ENCODE data around the gene URI1. TPM values are rescaled to one million over a fixed set of nuclear protein-coding genes. Genes with fewer than 3 reads are reported as not detected.
"Not testable (repeated sequence)": the region's sequence is repeated elsewhere in the genome, so short reads cannot be mapped to it uniquely, and the experiment has no call there.

URI1 gene
- total RNA-seq, 1 donor from 2014 or later, result 43.7 TPM

GRCh38 chr19:29908963-29909944, 32.8 kb upstream of the URI1 start:
- Mint-ChIP-seq H3K4me1 (ENCODE audit: low read depth, unreplicated experiment) (no peaks in the 10 kb centered on the region), H3K36me3 (ENCODE audit: unreplicated experiment) (no peaks in the 10 kb centered on the region), H3K27ac (ENCODE audit: unreplicated experiment) (no peak overlapping the region), H3K27me3 (ENCODE audit: unreplicated experiment) (no peaks in the 10 kb centered on the region), H3K4me3 (ENCODE audit: unreplicated experiment) (no peak overlapping the region), H3K9me3 (ENCODE audit: unreplicated experiment) (no peaks in the 10 kb centered on the region)
- no peak for TF ChIP-seq CTCF (IDR thresholded peaks at IDR 0.05; ENCODE audit: partially characterized antibody, unreplicated experiment)
- no peak for DNase-seq

- no peaks in the 10 kb centered on the region for H3K9me3 Mint-ChIP-seq (ENCODE audit: unreplicated experiment)
- no peaks in the 10 kb centered on the region for H3K4me1 Mint-ChIP-seq (ENCODE audit: low read depth, unreplicated experiment)
- no peak for TF ChIP-seq CTCF (IDR thresholded peaks at IDR 0.05; ENCODE audit: partially characterized antibody, unreplicated experiment)
- H3K27ac Mint-ChIP-seq (ENCODE audit: unreplicated experiment), result no peak overlapping the region
- H3K36me3 Mint-ChIP-seq (ENCODE audit: unreplicated experiment), result no peaks in the 10 kb centered on the region
- no peak for DNase-seq
- no peak overlapping the region for H3K4me3 Mint-ChIP-seq (ENCODE audit: unreplicated experiment)
- H3K27me3 Mint-ChIP-seq (ENCODE audit: unreplicated experiment), result peaks cover 6% of the 10 kb centered on the region
Measured at GRCh38 chr19:29914933-29915332, 27.1 kb upstream of the URI1 start.

GRCh38 chr19:29915832-29916231, 26.2 kb upstream of the URI1 start:
- H3K36me3 Mint-ChIP-seq (ENCODE audit: unreplicated experiment); H3K27ac Mint-ChIP-seq (ENCODE audit: unreplicated experiment); H3K4me1 Mint-ChIP-seq (ENCODE audit: low read depth, unreplicated experiment); DNase-seq; H3K9me3 Mint-ChIP-seq (ENCODE audit: unreplicated experiment); H3K27me3 Mint-ChIP-seq (ENCODE audit: unreplicated experiment); H3K4me3 Mint-ChIP-seq (ENCODE audit: unreplicated experiment): not testable (repeated sequence)

- H3K36me3 Mint-ChIP-seq (ENCODE audit: unreplicated experiment), result no peaks in the 10 kb centered on the region
Measured at GRCh38 chr19:29917911-29918310, 24.1 kb upstream of the URI1 start.

GRCh38 chr19:29918891-29919290, 23.1 kb upstream of the URI1 start:
- Mint-ChIP-seq H3K27ac (ENCODE audit: unreplicated experiment) (no peak overlapping the region), H3K4me3 (ENCODE audit: unreplicated experiment) (no peak overlapping the region), H3K9me3 (ENCODE audit: unreplicated experiment) (no peaks in the 10 kb centered on the region), H3K27me3 (ENCODE audit: unreplicated experiment) (peaks cover 6% of the 10 kb centered on the region), H3K36me3 (ENCODE audit: unreplicated experiment) (no peaks in the 10 kb centered on the region), H3K4me1 (ENCODE audit: low read depth, unreplicated experiment) (no peaks in the 10 kb centered on the region)
- no peak for DNase-seq
- no peak for TF ChIP-seq CTCF (IDR thresholded peaks at IDR 0.05; ENCODE audit: partially characterized antibody, unreplicated experiment)

More at GRCh38 chr19:29917911-29918310, 24.1 kb upstream of the URI1 start:
- no peak for DNase-seq
- no peaks in the 10 kb centered on the region for H3K9me3 Mint-ChIP-seq (ENCODE audit: unreplicated experiment)
- no peak for TF ChIP-seq CTCF (IDR thresholded peaks at IDR 0.05; ENCODE audit: partially characterized antibody, unreplicated experiment)
- H3K27me3 Mint-ChIP-seq (ENCODE audit: unreplicated experiment), result peaks cover 6% of the 10 kb centered on the region
- H3K27ac Mint-ChIP-seq (ENCODE audit: unreplicated experiment), result no peak overlapping the region
- no peak overlapping the region for H3K4me3 Mint-ChIP-seq (ENCODE audit: unreplicated experiment)
- H3K4me1 Mint-ChIP-seq (ENCODE audit: low read depth, unreplicated experiment), result no peaks in the 10 kb centered on the region
